H1 (cell line): ENCODE data around the gene AVPR2.

Experiments
- ASH2L ChIP-seq: fragments of 200-600, 300-600 bp; sonication (generic); IDR thresholded peaks from one replicate; pipeline ENCODE4 v1.7.1; 2017; ENCODE audit warnings: low read length
- HDAC2 ChIP-seq, 2 experiments: fragments of 300-600 bp in 1 of 2; sonication (generic) in 1 of 2; IDR thresholded peaks; 2 replicates each; pipeline ENCODE4 v1.6.1; 2011 to 2012; ENCODE audit warnings: low read depth in 2 of 2, low read length in 2 of 2, mild to moderate bottlenecking in 2 of 2, moderate library complexity in 2 of 2, borderline replicate concordance in 1 of 2, inconsistent platforms in 1 of 2
- POLR2A ChIP-seq, 2 experiments: IDR thresholded peaks; 1 replicate in 1 of 2; 2 replicates in 1 of 2; pipeline ENCODE4 v1.6.1; 2011; ENCODE audit warnings: low read depth in 2 of 2, low read length in 2 of 2, mild to moderate bottlenecking in 2 of 2; ENCODE audit errors: control extremely low read depth in 1 of 2
- RAD21 ChIP-seq, 2 experiments: IDR thresholded peaks in 1 of 2; conservative IDR thresholded peaks in 1 of 2; 2 replicates each; pipeline ENCODE4 v1.6.1; 2011; ENCODE audit warnings: low read depth in 2 of 2, low read length in 2 of 2, improper control_type of control experiment in 1 of 2, inconsistent platforms in 1 of 2, mild to moderate bottlenecking in 1 of 2, moderate library complexity in 1 of 2
- RXRA ChIP-seq: IDR thresholded peaks from 2 replicates; pipeline ENCODE4 v1.6.1; 2011; ENCODE audit warnings: low read depth, mild to moderate bottlenecking, low read length, moderate library complexity; ENCODE audit not compliant: insufficient read depth
- SIRT6 ChIP-seq: IDR thresholded peaks from one replicate; pipeline ENCODE4 v1.7.1; 2012; ENCODE audit warnings: low read length, inconsistent platforms
- TF ChIP-seq, protein P1 (sequence below): IDR thresholded peaks from 2 replicates; pipeline ENCODE4 v1.6.1; 2012; ENCODE audit warnings: inconsistent platforms
- TF ChIP-seq, protein P2 (sequence below), 3 experiments: IDR thresholded peaks; 1 replicate in 2 of 3; 2 replicates in 1 of 3; pipeline versions ENCODE4 v1.5.1 to v1.6.1; 2011; ENCODE audit warnings: low read length in 3 of 3, mild to moderate bottlenecking in 3 of 3, inconsistent platforms in 2 of 3, low read depth in 1 of 3, moderate library complexity in 1 of 3; ENCODE audit not compliant: insufficient read depth in 1 of 3; ENCODE audit errors: control extremely low read depth in 1 of 3

DNA sequence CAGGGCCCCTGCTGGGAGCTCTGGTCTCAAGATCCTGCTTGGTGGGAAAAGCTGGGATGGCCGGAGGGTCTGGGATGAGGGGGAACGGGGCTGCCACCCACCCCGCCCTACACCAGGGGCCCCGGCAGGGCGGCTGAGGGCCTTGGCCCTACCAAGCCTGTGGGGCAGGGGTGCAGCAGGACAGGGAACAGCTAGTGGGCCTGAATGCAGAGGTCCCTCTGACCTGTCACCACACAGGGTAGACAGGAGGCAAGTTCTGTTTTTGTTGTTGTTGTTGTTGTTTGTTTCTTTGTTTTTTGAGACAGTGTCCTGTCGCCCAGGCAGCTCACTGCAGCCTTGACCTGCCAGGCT is 40.3 kb downstream of the AVPR2 start:
- TF ChIP-seq, protein P1, sequence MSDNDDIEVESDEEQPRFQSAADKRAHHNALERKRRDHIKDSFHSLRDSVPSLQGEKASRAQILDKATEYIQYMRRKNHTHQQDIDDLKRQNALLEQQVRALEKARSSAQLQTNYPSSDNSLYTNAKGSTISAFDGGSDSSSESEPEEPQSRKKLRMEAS: no peak
- no peak for TF ChIP-seq POLR2A (IDR thresholded peaks at IDR 0.05; ENCODE audit: control extremely low read depth in 1 of 2, low read depth in 2 of 2, low read length in 2 of 2)
- no peak for TF ChIP-seq SIRT6
- TF ChIP-seq, protein P2, sequence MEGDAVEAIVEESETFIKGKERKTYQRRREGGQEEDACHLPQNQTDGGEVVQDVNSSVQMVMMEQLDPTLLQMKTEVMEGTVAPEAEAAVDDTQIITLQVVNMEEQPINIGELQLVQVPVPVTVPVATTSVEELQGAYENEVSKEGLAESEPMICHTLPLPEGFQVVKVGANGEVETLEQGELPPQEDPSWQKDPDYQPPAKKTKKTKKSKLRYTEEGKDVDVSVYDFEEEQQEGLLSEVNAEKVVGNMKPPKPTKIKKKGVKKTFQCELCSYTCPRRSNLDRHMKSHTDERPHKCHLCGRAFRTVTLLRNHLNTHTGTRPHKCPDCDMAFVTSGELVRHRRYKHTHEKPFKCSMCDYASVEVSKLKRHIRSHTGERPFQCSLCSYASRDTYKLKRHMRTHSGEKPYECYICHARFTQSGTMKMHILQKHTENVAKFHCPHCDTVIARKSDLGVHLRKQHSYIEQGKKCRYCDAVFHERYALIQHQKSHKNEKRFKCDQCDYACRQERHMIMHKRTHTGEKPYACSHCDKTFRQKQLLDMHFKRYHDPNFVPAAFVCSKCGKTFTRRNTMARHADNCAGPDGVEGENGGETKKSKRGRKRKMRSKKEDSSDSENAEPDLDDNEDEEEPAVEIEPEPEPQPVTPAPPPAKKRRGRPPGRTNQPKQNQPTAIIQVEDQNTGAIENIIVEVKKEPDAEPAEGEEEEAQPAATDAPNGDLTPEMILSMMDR (IDR thresholded peaks at IDR 0.05; ENCODE audit: control extremely low read depth in 1 of 3, insufficient read depth in 1 of 3, low read depth in 1 of 3, low read length in 3 of 3): no peak
- no peak for TF ChIP-seq RXRA
- no peak for TF ChIP-seq ASH2L
- TF ChIP-seq HDAC2 (IDR thresholded peaks at IDR 0.05; ENCODE audit: borderline replicate concordance in 1 of 2, low read depth in 2 of 2, low read length in 2 of 2): no peak
- TF ChIP-seq RAD21 (IDR thresholded peaks at IDR 0.05 in 1 of 2, conservative IDR thresholded peaks at IDR 0.05 in 1 of 2; ENCODE audit: low read depth in 2 of 2, low read length in 2 of 2): no peak
